Muscle layer of duodenum (tissue), 2 donors: ENCODE data around the gene CALN1.

Experiments used
- H3K27ac ChIP-seq: one replicate; pipeline ENCODE4 v1.7.0; 2013; ENCODE audit warnings: mild to moderate bottlenecking, low read length
- H3K27me3 ChIP-seq: one replicate; pipeline ENCODE4 v1.7.0; 2013; ENCODE audit warnings: low read depth, mild to moderate bottlenecking, control low read depth, low read length
- H3K36me3 ChIP-seq, 2 donors: one replicate each; pipeline ENCODE4 v1.7.0; 2013; ENCODE audit warnings: low read length in 2 of 2, control low read depth in 1 of 2, mild to moderate bottlenecking in 1 of 2; ENCODE audit not compliant: insufficient read depth in 2 of 2, control insufficient read depth in 1 of 2
- H3K4me1 ChIP-seq, 2 donors: one replicate each; pipeline ENCODE4 v1.7.0; 2013; ENCODE audit warnings: low read length in 2 of 2, mild to moderate bottlenecking in 2 of 2, control low read depth in 1 of 2, moderate library complexity in 1 of 2; ENCODE audit not compliant: insufficient read depth in 2 of 2, control insufficient read depth in 1 of 2
- H3K4me3 ChIP-seq, 2 donors: one replicate each; pipeline ENCODE4 v1.7.0; 2013; ENCODE audit warnings: low read length in 2 of 2, low read depth in 1 of 2, mild to moderate bottlenecking in 1 of 2
- H3K9me3 ChIP-seq, 2 donors: one replicate each; pipeline ENCODE4 v1.7.0; 2013; ENCODE audit warnings: low read length in 2 of 2, control low read depth in 1 of 2, mild to moderate bottlenecking in 1 of 2; ENCODE audit not compliant: control insufficient read depth in 1 of 2
- donor health status: healthy.

CALN1 gene

GRCh38 chr7:72406820-72407403 lies 5.2 kb downstream of the CALN1 start:
- no peak overlapping the region for H3K4me3 ChIP-seq
- H3K9me3 ChIP-seq: no peaks in the 10 kb centered on the region
- no peaks in the 10 kb centered on the region for H3K36me3 ChIP-seq
- no peaks in the 10 kb centered on the region for H3K4me1 ChIP-seq
- H3K27me3 ChIP-seq: no peaks in the 10 kb centered on the region
- H3K27ac ChIP-seq: no peak overlapping the region

GRCh38 chr7:72405871-72406270 lies 6.3 kb downstream of the CALN1 start:
- Histone ChIP-seq H3K4me3 (no peak overlapping the region), H3K36me3 (no peaks in the 10 kb centered on the region), H3K27me3 (no peaks in the 10 kb centered on the region), H3K27ac (no peak overlapping the region), H3K9me3 (no peaks in the 10 kb centered on the region), H3K4me1 (no peaks in the 10 kb centered on the region)

- H3K27ac ChIP-seq: no peak overlapping the region
- no peaks in the 10 kb centered on the region for H3K27me3 ChIP-seq
- H3K36me3 ChIP-seq: no peaks in the 10 kb centered on the region
- H3K4me3 ChIP-seq: no peak overlapping the region
- no peaks in the 10 kb centered on the region for H3K4me1 ChIP-seq
- H3K9me3 ChIP-seq: no peaks in the 10 kb centered on the region
Observed at GRCh38 chr7:72405418-72405817, 6.7 kb downstream of the CALN1 start.

GRCh38 chr7:72404743-72405142 lies 7.4 kb downstream of the CALN1 start:
- H3K27me3 ChIP-seq: no peaks in the 10 kb centered on the region
- H3K4me3 ChIP-seq: no peak overlapping the region
- H3K9me3 ChIP-seq: no peaks in the 10 kb centered on the region
- no peaks in the 10 kb centered on the region for H3K36me3 ChIP-seq
- no peak overlapping the region for H3K27ac ChIP-seq
- no peaks in the 10 kb centered on the region for H3K4me1 ChIP-seq

- Histone ChIP-seq H3K36me3 (no peaks in the 10 kb centered on the region), H3K4me3 (no peak overlapping the region), H3K27me3 (no peaks in the 10 kb centered on the region), H3K27ac (no peak overlapping the region), H3K9me3 (no peaks in the 10 kb centered on the region), H3K4me1 (no peaks in the 10 kb centered on the region)
Observed at GRCh38 chr7:72403458-72404076, 8.6 kb downstream of the CALN1 start.

GRCh38 chr7:72394016-72394415 lies 18.1 kb downstream of the CALN1 start:
- Histone ChIP-seq H3K9me3 (no peaks in the 10 kb centered on the region), H3K4me3 (no peak overlapping the region), H3K4me1 (no peaks in the 10 kb centered on the region), H3K36me3 (no peaks in the 10 kb centered on the region), H3K27ac (no peak overlapping the region), H3K27me3 (no peaks in the 10 kb centered on the region)

- H3K4me1 ChIP-seq: no peaks in the 10 kb centered on the region
- no peaks in the 10 kb centered on the region for H3K27me3 ChIP-seq
- no peaks in the 10 kb centered on the region for H3K9me3 ChIP-seq
- H3K27ac ChIP-seq: no peak overlapping the region
- no peaks in the 10 kb centered on the region for H3K36me3 ChIP-seq
- no peak overlapping the region for H3K4me3 ChIP-seq
Observed at GRCh38 chr7:72391821-72392377, 20.2 kb downstream of the CALN1 start.

GRCh38 chr7:72386118-72386517 lies 26.0 kb downstream of the CALN1 start:
- Histone ChIP-seq H3K4me3 (no peak overlapping the region), H3K9me3 (peaks cover 0 to 7% of the 10 kb centered on the region in 2 donors), H3K4me1 (no peaks in the 10 kb centered on the region), H3K36me3 (no peaks in the 10 kb centered on the region), H3K27ac (no peak overlapping the region), H3K27me3 (no peaks in the 10 kb centered on the region)

- Histone ChIP-seq H3K4me1 (no peaks in the 10 kb centered on the region), H3K27ac (no peak overlapping the region), H3K4me3 (no peak overlapping the region), H3K36me3 (no peaks in the 10 kb centered on the region), H3K9me3 (no peaks in the 10 kb centered on the region), H3K27me3 (no peaks in the 10 kb centered on the region)
Observed at GRCh38 chr7:72362246-72362645, 49.9 kb downstream of the CALN1 start.

- Histone ChIP-seq H3K4me1 (no peaks in the 10 kb centered on the region), H3K27ac (no peak overlapping the region), H3K4me3 (no peak overlapping the region)
Observed at GRCh38 chr7:72345208-72345727, 66.9 kb downstream of the CALN1 start.

GRCh38 chr7:72343991-72344390 lies 68.1 kb downstream of the CALN1 start:
- no peaks in the 10 kb centered on the region for H3K27me3 ChIP-seq
- no peaks in the 10 kb centered on the region for H3K9me3 ChIP-seq
- H3K27ac ChIP-seq: no peak overlapping the region
- H3K4me1 ChIP-seq: no peaks in the 10 kb centered on the region
- H3K36me3 ChIP-seq: no peaks in the 10 kb centered on the region
- no peak overlapping the region for H3K4me3 ChIP-seq

More at GRCh38 chr7:72345208-72345727, 66.9 kb downstream of the CALN1 start:
- Histone ChIP-seq H3K27me3 (no peaks in the 10 kb centered on the region), H3K36me3 (no peaks in the 10 kb centered on the region), H3K9me3 (no peaks in the 10 kb centered on the region)
